HT-29 (cell line): ENCODE results near the gene C2CD4C. TPM values are rescaled to one million over a fixed set of nuclear protein-coding genes. Genes with fewer than 3 reads are reported as not detected.
"Not testable (repeated sequence)": the region's sequence is repeated elsewhere in the genome, so short reads cannot be mapped to it uniquely, and the experiment has no call there.

Experiments
- DNase-seq: peaks from one replicate; pipeline ENCODE4 v3.0.0-alpha.2; 2015; ENCODE audit warnings: low spot score
- total RNA-seq: library from RNA; depleted of rRNA; stranded (reverse); fragments of >200 nt; shearing (Covaris generic); gene quantifications from 2 replicates; pipeline ENCODE4 v1.2.3, GENCODE V29; 2014; rRNA removed

Gene C2CD4C, protein sequence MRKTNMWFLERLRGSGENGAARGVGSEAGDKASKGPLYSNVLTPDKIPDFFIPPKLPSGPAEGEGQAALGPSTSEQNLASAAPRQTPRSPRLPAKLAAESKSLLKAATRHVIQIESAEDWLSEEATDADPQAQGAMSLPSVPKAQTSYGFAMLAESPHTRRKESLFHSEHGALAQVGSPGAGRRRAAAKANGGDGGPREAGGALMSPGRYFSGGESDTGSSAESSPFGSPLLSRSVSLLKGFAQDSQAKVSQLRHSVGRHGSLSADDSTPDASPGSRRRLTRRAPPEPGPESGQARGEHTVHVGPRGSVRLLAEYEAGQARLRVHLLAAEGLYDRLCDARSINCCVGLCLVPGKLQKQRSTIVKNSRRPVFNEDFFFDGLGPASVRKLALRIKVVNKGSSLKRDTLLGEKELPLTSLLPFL
- total RNA-seq = 0.58 TPM in 1 of 2 replicates, not detected in the other

DNA sequence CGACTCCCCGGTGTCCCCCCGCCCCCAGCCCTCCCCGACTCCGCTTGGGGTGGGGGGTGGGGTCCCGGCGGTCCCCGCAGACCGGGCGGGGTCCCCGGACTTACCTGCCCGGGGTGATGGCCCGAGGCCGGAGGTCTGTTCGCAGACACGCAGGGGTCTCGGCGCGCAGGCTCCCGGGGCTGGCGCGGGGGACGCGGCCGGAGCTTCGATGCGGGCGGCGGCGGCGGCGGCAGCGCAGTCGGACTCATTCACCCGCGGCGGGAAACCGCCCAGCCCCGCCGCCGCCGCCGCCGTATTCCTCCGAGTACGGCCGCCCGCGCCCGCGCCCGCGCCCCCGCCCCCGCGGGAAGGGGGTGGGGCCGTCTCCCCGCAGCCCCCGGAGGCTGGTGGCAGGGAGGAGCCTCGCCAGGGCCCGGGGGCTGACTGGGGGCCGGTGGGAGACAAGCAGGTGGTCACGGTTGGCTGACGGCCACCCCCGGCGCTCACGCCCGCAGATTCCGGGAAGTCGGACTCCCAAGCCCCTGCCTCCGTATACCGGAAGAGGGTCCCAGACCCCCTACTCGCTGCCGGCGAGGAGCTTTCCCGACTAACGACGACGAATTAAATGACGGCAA lies at the start of gene C2CD4C:
Gene C2CD4C (minus strand): TSS at position 246 of the 614 bp plus-strand sequence. CDS start 786 bp downstream, outside the sequence.
- DNase-seq = no peak

DNA sequence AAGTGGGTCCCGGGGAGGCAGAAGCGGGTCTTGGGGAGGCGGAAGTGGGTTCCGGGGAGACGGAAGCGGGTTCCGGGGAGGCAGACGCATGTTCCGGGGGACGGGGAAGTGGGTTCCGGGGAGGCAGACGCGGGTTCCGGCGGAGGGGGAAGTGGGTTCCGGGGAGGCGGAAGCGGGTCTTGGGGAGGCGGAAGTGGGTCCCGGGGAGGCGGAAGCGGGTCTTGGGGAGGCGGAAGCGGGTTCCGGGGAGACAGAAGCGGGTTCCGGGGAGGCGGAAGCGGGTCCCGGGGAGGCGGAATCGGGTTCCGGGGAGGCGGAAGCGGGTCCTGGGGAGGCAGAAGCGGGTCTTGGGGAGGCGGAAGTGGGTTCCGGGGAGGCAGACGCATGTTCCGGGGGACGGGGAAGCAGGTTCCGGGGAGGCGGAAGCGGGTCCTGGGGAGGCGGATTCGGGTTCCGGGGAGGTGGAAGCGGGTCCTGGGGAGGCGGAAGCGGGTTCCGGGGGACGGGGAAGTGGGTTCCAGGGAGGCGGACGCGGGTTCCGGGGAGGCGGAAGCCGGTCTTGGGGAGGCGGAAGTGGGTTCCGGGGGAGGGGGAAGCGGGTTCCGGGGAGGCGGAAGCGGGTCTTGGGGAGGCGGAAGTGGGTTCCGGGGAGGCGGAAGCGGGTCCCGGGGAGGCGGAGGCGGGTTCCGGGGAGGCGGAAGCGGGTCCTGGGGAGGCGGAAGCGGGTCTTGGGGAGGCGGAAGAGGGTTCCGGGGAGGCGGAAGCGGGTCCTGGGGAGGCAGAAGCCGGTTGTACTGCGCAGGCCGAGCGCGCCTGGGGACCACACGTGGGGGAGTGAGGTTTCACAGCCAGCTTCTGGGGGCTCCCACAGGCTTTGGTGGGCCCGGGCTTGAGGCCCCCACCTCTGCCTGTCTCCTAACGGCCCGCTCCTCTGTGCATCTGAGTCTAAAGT lies 49.4 kb upstream of the C2CD4C start:
- no peak for DNase-seq

DNA sequence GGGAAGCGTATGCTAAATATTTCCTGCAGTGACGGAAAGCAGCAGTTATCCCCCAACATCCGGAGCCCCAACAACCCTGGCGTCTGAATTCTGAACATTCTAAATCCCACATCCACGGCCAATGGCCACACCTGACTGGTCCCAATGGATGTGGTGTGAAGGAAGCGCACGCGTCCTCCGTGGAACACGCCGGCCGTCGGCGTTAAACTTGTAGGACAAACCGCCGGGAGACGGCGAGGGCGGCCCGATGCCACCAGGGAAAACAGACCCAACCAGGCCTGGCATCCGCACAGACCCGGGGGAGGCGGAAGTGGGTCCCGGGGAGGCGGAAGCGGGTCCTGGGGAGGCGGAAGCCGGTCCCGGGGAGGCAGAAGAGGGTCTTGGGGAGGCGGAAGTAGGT lies 48.7 kb upstream of the C2CD4C start:
- DNase-seq = no peak

DNA sequence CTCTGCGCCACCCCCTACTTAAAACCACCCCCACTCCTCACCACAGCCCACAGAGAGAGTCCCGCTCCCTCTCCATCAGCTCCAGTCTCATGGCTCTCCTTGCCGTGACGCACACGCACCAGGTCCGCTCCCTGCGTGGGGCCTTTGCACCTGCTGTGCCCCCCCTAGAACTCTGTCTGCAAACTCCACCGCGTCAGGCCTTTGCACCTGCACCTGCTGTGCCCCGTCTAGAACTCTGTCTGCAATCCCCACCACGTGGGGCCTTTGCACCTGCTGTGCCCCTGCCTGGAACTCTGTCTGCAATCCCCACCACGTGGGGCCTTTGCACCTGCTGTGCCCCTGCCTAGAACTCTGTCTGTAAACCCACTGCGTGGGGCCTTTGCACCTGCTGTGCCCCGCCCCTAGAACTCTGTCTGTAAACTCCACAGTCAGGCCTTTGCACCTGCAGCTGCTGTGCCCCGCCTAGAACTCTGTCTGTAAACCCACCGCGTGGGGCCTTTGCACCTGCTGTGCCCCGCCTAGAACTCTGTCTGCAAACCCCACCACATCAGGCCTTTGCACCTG lies 47.7 kb upstream of the C2CD4C start:
- DNase-seq = no peak

DNA sequence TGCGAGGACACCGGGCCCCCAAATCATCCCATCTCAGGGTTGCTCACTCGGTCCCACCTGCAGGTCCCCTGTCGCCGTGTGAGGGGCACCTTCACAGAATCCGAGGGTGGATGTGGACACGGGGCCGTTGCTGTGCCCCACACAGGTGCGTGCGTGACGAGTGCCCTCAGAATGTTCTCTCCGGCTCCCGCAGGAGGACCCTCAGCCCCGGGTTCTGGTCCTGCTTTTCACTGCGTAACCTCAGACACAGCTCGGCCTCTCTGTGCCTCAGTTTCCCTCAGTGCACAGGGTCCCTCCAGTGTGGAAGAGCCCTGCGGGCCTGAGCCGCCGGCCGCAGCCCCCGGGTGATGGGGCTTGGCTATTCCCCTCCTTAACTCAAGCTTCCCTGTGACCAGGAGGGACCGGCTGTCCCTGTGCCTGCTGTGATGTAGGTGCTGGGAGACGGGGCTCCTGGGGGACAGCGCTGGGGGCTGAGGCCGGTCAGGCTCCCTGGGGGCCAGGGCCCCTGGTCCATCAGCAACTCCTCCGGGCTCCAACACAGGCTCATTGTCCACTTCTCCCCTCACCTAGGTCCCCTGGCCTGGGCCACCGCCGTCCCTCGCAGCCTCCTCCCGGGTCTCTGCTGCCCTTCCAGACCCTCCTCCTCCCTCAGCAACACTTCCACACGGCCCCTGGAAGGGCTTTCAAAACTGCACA lies 47.1 kb upstream of the C2CD4C start:
- DNase-seq = no peak

DNA sequence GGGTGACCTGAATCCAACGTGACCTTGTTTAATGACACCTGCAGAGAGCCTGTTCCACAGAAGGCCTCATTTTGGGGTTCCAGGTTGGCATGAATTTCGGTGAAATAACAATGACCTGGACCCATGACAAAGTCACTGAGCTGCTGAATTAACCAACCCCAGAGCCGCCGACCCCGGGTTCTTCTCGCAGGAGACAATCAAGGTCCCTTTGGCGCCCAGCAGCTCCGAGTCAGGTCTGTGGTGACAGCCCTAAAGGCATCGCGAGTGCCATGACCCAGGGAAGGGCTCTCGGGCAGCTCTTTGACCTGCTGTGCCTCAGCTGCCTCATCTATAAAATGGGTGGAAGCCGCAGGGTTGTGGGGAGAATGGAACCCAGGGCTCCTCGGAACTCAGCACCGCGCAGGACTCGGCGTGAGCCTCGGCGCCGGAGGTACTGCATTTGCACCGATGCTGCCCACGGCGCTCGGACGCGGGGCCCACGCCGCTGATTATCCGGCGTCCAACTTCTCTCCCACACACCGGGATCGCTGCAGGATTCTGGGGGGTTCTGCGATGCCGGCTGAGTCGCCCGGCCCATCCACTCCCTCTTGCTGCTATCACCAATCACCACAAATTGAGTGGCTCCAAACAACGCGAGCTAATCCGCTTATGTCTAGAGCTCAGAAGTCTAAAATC lies 46.2 kb upstream of the C2CD4C start:
- no peak for DNase-seq

DNA sequence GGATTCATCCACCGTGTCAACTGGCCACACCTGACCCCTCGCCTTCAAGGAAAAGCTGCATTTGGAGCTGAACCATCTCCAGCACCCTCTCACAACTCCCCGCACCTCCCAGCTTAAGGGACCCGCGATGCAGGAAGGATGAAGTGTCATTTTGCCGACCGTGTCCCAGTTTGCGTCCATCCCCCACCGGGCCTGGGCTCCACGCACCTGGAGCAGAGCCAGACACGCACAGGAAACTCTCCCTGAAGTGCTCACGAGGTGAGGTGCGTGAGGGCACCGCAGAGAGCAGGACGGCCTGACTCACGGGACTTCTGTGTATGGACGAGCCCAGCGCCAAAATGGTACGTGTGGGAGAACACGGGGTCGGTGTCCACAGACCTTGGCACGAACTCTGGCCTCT lies 44.7 kb upstream of the C2CD4C start:
- no peak for DNase-seq

DNA sequence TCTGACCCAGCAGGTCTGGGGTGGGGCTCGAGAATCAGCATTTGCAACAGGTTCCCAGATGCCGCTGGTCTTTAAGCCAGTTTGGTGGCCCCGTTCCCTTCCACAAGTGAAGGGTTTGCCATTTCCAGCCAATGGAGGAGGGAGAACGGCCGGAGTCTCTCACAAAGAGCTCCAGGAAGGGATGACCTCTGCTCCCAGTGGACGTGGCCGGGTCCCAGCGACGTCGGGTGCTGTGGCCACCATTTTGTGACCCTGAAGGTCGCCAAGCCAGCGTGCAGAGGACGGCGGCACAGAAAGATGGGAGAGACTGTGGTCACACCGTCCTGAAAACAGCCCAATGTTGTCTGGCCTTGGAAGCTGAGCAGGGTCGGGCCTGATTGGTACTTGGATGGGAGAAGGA lies 43.9 kb upstream of the C2CD4C start:
- DNase-seq = no peak

DNA sequence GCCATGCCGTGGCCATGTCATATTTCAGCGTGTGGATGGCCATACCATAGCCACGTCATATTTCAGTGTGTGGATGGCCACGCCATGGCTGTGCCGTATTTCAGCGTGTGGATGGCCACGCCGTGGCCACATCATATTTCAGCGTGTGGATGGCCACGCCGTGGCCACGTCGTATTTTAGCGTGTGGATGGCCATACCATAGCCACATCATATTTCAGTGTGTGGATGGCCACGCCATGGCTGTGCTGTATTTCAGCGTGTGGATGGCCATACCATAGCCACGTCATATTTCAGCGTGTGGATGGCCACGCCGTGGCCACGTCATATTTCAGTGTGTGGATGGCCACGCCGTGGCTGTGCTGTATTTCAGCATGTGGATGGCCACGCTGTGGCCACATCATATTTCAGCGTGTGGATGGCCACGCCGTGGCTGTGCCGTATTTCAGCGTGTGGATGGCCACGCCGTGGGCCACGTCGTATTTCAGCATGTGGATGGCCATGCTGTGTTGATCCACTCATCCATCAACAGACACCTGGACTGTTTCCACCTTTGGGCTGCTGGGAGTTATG lies 42.0 kb upstream of the C2CD4C start:
- DNase-seq = not testable (repeated sequence)

DNA sequence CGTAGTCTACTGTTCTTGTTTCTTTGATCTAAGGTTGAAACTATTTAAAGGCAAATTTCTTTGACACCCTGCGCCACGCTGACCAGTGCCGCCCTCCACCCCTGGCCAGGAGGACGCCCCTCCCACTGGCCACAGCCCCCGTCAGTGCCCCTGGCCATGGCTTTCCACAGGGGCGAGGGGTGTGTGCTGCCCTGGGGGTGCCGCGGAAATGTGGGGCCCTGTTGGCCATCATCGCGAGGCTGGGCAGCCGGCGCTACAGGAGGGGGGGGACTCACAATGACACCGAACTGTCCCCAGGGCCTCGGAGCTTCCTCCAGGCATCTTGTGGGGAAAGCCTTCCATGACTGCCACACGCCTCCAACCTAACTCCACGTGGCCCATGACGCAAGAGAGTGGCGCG lies 41.0 kb upstream of the C2CD4C start:
- no peak for DNase-seq

DNA sequence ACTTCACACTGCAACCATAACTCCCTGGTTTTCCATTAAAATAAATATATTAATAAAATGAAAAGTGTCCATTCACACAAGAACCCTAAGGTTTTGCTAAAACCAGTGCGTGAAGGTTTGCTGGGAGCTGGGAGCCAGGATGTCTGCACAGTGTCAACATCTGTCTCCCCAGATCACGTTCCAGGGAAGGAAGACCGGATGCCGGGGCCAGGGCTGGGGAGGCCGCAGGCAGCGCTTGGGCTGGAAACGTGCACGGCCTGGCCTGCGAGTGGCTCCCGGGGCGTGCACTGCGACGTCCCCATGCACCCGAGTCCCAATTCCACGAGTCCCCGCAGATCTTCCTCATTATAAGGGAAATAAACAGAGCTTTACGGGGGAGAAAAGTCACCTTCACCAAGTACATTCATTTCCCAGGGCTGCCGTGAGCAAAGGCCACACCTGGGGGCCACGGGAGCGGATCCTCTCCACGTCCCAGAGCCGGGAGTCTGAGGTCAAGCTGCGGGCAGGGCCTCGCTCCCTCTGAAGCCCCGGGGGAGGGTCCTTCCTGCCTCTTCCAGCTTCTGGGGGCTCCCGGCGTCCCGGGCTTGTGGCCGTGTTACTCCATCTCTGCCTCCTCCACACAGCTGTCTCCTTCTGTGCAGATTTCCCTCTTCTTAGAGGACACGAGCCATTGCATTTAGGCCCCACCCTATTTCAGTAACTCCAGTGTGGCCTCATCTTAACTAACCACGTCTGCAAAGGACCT lies 39.0 kb upstream of the C2CD4C start:
- no peak for DNase-seq

DNA sequence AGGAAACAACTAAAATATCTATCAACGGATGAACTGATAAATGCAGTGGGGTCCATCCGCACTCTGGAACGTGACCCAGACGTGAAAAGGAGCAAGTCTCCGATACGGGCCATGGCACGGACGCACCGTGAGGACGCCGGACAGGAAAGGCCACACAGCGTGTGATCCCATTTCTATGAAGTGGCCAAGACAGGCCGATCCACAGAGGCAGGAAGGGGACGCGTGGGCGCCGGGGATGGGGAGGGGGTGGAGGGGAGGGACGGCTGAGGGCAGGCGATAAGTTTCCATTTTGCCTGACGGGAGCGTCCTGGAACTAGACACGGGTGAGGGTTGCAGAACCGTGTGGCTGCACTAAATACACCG lies 38.1 kb upstream of the C2CD4C start:
- no peak for DNase-seq

DNA sequence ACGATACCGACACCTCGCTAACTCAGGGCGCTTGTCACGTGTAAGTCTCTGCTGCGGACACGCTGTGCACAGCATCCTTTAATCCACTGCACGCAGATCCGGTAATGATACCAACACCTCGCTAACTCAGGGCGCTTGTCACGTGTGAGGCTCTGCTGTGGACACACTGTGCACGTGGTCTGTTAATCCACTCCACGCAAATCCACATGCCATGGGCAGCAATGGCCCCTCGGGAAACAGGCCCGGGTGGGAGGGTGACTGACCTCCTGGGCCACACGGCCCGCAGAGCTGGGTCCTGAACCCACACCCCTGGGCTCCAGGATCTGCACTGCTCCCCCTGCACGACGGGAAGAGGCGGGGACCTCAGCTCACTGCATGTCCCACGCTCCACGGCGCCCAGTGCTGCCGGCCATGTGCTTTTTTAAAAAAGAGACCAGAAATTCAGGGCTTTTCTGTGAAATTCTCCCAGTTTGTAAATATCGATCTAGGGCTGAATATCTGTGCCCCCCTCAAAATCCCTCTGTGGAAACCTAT lies 35.8 kb upstream of the C2CD4C start:
- DNase-seq = no peak

DNA sequence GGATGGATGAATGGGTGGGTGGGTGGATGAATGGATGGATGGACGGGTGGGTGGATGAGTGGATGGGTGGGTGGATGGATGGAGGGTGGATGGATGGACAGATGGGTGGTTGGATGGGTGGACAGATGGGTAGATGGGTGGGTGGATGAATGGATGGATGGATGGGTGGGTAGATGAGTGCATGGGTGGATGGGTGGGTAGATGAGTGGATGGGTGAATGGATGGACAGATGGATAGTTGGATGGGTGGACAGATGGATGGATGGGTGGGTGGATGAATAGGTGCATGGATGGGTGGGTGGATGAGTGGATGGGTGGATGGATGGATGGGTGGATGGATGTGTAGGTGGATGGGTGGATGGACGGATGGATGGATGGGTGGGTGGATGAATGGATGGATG lies 34.1 kb upstream of the C2CD4C start:
- DNase-seq = no peak

DNA sequence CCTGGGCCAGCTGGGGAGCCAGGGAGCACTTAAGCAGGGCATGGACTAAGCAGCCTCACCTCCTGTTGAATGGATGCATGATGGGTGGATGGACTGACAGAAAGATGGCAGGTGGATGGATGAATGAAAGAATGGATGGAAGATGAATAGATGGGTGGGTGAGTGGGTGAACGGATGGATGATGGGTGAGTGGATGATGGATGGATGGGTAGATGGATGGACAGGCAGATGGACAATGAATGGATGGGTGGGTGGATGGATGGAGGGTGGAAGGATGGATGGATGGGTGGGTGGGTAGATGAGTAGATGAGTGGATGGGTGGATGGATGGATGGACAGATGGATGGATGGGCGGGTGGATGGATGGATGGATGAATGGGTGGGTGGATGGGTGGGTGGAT lies 33.1 kb upstream of the C2CD4C start:
- DNase-seq = no peak

DNA sequence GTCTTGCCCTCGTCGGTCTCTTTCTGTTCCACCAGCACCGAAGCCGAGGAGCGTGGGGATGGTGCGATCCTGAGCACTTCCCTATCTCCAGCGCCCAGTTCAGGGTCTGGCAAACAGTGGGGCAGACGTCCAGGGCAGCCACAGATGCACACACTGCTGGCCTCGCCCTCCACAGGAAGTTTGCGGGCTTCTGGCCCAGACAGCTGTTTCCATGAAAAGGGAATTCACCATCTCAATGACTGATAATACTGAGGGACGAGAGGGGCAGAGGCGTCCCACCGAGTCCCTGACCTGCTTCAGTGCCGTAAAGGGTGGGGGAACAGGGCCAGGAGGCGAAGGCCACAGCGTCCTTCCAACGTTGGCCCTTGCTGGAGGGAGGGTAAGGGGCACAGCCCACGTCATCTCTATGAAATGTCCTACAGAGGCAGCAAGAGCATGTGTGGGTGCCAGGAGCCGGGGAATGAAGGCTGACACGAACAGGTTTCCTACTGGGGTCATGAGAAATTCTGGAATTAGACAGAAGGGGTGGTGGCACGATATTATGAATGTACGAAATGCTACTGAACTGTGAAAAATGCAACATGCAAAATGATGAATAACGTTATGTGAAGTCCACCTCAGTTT lies 32.4 kb upstream of the C2CD4C start:
- no peak for DNase-seq

DNA sequence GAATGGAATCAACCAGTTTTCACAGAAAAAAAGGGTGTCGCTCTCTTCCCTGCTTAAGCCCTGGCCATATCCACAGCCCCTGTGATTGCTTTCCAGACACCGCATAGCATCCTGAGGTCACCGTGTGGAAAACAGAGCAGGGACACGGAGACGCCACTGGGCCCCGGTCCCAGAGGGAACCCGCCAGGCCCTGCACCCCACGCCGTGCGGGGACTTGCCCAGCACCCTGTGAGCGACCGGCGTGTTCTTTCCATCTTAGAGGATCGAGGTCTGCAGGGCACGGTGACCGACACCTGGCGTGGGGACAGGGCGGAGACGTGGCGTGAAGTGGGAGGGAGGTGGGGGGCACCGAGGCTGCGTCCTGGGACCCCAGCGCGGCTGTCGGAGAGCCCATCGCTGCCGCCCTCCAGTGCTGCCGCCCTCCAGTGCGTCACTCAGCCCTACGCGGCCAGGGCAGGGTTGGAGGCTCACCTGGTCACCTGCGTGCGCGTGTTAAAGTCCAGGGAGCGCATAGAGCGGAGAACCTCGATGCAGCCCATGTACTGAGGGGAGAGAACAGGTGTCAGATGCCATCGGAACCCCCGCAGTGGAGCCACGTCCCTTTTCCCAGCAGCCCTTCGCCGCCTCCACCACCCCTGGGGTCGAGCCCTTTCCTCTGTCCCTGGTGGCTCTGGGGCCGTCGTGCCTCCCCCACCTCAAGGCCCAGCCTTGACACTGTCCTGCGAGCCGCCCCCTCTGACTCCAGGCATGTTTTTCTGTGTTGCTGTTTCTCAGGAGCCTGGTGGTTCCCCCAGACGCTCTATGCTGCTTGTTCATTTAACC lies 31.7 kb upstream of the C2CD4C start:
- DNase-seq = no peak
